OCI-LY1 (cell line): ENCODE measurements around the gene TXNL4A.

ENCODE experiments used
- H2AFZ ChIP-seq: fragments of 200-600 bp; sonication (generic), shearing (Covaris generic); 2 replicates; pipeline ENCODE4 v1.6.0; 2014; ENCODE audit warnings: antibody characterized with exemption, mild to moderate bottlenecking, low read length
- H3F3A ChIP-seq: fragments of 200-600 bp; sonication (generic), shearing (Covaris generic); 2 replicates; pipeline ENCODE4 v1.6.0; 2014; ENCODE audit warnings: mild to moderate bottlenecking, antibody characterized with exemption, low read length, moderate library complexity; ENCODE audit not compliant: insufficient read depth
- H3K27ac ChIP-seq: fragments of 200-600 bp; sonication (generic); 2 replicates; pipeline ENCODE4 v1.5.1; 2014; ENCODE audit warnings: low read length, mixed run types, mild to moderate bottlenecking, low read depth; ENCODE audit not compliant: poor library complexity, severe bottlenecking
- H3K27me3 ChIP-seq: fragments of 200-600 bp; sonication (generic); 2 replicates; pipeline ENCODE4 v1.6.0; 2014; ENCODE audit warnings: antibody characterized with exemption, mild to moderate bottlenecking, low read length, moderate library complexity; ENCODE audit not compliant: insufficient read depth
- H3K36me3 ChIP-seq: fragments of 200-600 bp; sonication (generic); 2 replicates; pipeline ENCODE4 v1.6.1; 2014; ENCODE audit warnings: mild to moderate bottlenecking, antibody characterized with exemption, low read length, moderate library complexity, mixed read lengths; ENCODE audit not compliant: insufficient read depth
- H3K4me1 ChIP-seq: fragments of 200-600 bp; sonication (generic); 2 replicates; pipeline ENCODE4 v1.5.1; 2014; ENCODE audit warnings: mild to moderate bottlenecking, low read length, moderate library complexity; ENCODE audit not compliant: insufficient read depth, severe bottlenecking
- H3K4me2 ChIP-seq: fragments of 200-600 bp; sonication (generic), shearing (Covaris generic); 2 replicates; pipeline ENCODE4 v1.6.1; 2014; ENCODE audit warnings: low read length
- H3K4me3 ChIP-seq: fragments of 200-600 bp; sonication (generic); 2 replicates; pipeline ENCODE4 v1.5.1; 2014; ENCODE audit warnings: low read length, low read depth, mild to moderate bottlenecking, mixed read lengths; ENCODE audit not compliant: poor library complexity, severe bottlenecking
- H3K79me2 ChIP-seq: fragments of 200-600 bp; shearing (Covaris generic); 2 replicates; pipeline ENCODE4 v1.6.1; 2016; ENCODE audit warnings: mixed run types, low read length, mixed read lengths; ENCODE audit not compliant: insufficient read depth
- H3K9ac ChIP-seq: fragments of 200-600 bp; sonication (generic), shearing (Covaris generic); 2 replicates; pipeline ENCODE4 v1.6.1; 2014; ENCODE audit warnings: mild to moderate bottlenecking, low read length, mixed read lengths
- H3K9me2 ChIP-seq: fragments of 200-600 bp; sonication (generic), shearing (Covaris generic); 2 replicates; pipeline ENCODE4 v1.6.1; 2014; ENCODE audit warnings: low read depth, mild to moderate bottlenecking, low read length, mixed read lengths
- H3K9me3 ChIP-seq: fragments of 200-600 bp; shearing (Covaris generic); 2 replicates; pipeline ENCODE4 v1.6.1; 2014; ENCODE audit warnings: low read length, mixed read lengths
- H4K20me1 ChIP-seq: fragments of 200-600 bp; sonication (generic), shearing (Covaris generic); 2 replicates; pipeline ENCODE4 v1.6.0; 2016; ENCODE audit warnings: mild to moderate bottlenecking, low read length; ENCODE audit not compliant: insufficient read depth
- CTCF ChIP-seq: fragments of 200-600 bp; sonication (generic), shearing (Covaris generic); IDR thresholded peaks from 2 replicates; pipeline ENCODE4 v1.5.1; 2017; ENCODE audit warnings: mild to moderate bottlenecking, antibody characterized with exemption, low read length, moderate library complexity, mixed read lengths
- EZH2 ChIP-seq: fragments of 200-600 bp; sonication (generic), shearing (Covaris generic); IDR thresholded peaks from 2 replicates; pipeline ENCODE4 v1.8.0; 2017; ENCODE audit warnings: borderline replicate concordance, mixed run types, mild to moderate bottlenecking, antibody characterized with exemption, low read length, moderate library complexity, mixed read lengths

The TXNL4A gene

GRCh38 chr18:79947881-79948610 lies 40.3 kb downstream of the TXNL4A start:
- Histone ChIP-seq H3K4me2 (no peak overlapping the region), H3K9me2 (no peaks in the 10 kb centered on the region), H3F3A (no peaks in the 10 kb centered on the region), H3K9me3 (no peaks in the 10 kb centered on the region), H3K27ac (peak overlapping the region; percentile 68), H3K9ac (no peak overlapping the region; the same call in 1 of the 2 replicates), H3K4me1 (peaks cover 52% of the 10 kb centered on the region), H3K4me3 (no peak overlapping the region), H3K27me3 (no peaks in the 10 kb centered on the region), H4K20me1 (no peaks in the 10 kb centered on the region), H3K79me2 (0 out of 2 replicates have a peak, but pooled peaks cover 5% of the 10 kb centered on the region), H3K36me3 (peaks cover 8% of the 10 kb centered on the region; the same call in 1 of the 2 replicates), H2AFZ (no peak overlapping the region)
- TF ChIP-seq EZH2 (no peak), CTCF (no peak)

- H3K4me1 ChIP-seq: peaks cover 51% of the 10 kb centered on the region
- no peak overlapping the region for H2AFZ ChIP-seq
- no peaks in the 10 kb centered on the region for H3K9me2 ChIP-seq
- 0 out of 2 replicates have a peak, but pooled peaks cover 5% of the 10 kb centered on the region for H3K79me2 ChIP-seq
- no peaks in the 10 kb centered on the region for H3F3A ChIP-seq
- H3K36me3 ChIP-seq: peaks cover 13% of the 10 kb centered on the region; the same call in 1 of the 2 replicates
- H3K27me3 ChIP-seq: no peaks in the 10 kb centered on the region
- no peaks in the 10 kb centered on the region for H3K9me3 ChIP-seq
- no peak overlapping the region for H3K9ac ChIP-seq
- H3K4me2 ChIP-seq: peak overlapping the region; percentile 19; the same call in 1 of the 2 replicates
- H4K20me1 ChIP-seq: no peaks in the 10 kb centered on the region
- no peak overlapping the region for H3K27ac ChIP-seq
- TF ChIP-seq EZH2 (no peak), CTCF (no peak)
- H3K4me3 ChIP-seq: no peak overlapping the region
These were observed 41.2 kb downstream of the TXNL4A start for GRCh38 chr18:79947054-79947755.

GRCh38 chr18:79945118-79946042 lies 43.0 kb downstream of the TXNL4A start:
- Histone ChIP-seq H3K4me2 (peak overlapping the region; percentile 44; the same call in 1 of the 2 replicates), H3K9me2 (no peaks in the 10 kb centered on the region), H3K27ac (no peak overlapping the region), H3K9ac (no peak overlapping the region; the same call in 1 of the 2 replicates), H3K36me3 (peaks cover 30% of the 10 kb centered on the region), H3K79me2 (0 out of 2 replicates have a peak, but pooled peaks cover 5% of the 10 kb centered on the region), H4K20me1 (no peaks in the 10 kb centered on the region), H2AFZ (no peak overlapping the region), H3K9me3 (no peaks in the 10 kb centered on the region), H3F3A (no peaks in the 10 kb centered on the region), H3K4me3 (no peak overlapping the region), H3K4me1 (peaks cover 45% of the 10 kb centered on the region), H3K27me3 (no peaks in the 10 kb centered on the region)
- TF ChIP-seq EZH2: no peak
- no peak for TF ChIP-seq CTCF
